Mammary epithelial cell (primary cell): ENCODE results near the gene BCAS3.

Experiments used
- EZH2 ChIP-seq: IDR thresholded peaks from 2 replicates; pipeline ENCODE4 v1.6.1; 2012; ENCODE audit warnings: low read length, inconsistent platforms, borderline replicate concordance
- TF ChIP-seq, protein P1 (sequence below), 2 donors: IDR thresholded peaks in 1 of 2; conservative IDR thresholded peaks in 1 of 2; 2 replicates each; pipeline ENCODE4 v1.5.1; 2011 to 2012; ENCODE audit warnings: inconsistent platforms in 2 of 2, low read length in 2 of 2, mild to moderate bottlenecking in 2 of 2, control low read depth in 1 of 2, low read depth in 1 of 2; ENCODE audit not compliant: insufficient read depth in 1 of 2; ENCODE audit errors: extremely low read depth in 1 of 2

GRCh38 chr17:61249649-61250299 is 572.1 kb downstream of the BCAS3 start:
- TF ChIP-seq, protein P1, sequence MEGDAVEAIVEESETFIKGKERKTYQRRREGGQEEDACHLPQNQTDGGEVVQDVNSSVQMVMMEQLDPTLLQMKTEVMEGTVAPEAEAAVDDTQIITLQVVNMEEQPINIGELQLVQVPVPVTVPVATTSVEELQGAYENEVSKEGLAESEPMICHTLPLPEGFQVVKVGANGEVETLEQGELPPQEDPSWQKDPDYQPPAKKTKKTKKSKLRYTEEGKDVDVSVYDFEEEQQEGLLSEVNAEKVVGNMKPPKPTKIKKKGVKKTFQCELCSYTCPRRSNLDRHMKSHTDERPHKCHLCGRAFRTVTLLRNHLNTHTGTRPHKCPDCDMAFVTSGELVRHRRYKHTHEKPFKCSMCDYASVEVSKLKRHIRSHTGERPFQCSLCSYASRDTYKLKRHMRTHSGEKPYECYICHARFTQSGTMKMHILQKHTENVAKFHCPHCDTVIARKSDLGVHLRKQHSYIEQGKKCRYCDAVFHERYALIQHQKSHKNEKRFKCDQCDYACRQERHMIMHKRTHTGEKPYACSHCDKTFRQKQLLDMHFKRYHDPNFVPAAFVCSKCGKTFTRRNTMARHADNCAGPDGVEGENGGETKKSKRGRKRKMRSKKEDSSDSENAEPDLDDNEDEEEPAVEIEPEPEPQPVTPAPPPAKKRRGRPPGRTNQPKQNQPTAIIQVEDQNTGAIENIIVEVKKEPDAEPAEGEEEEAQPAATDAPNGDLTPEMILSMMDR (conservative IDR thresholded peaks at IDR 0.05 in 1 of 2, IDR thresholded peaks at IDR 0.05 in 1 of 2; ENCODE audit: extremely low read depth in 1 of 2, insufficient read depth in 1 of 2, low read depth in 1 of 2, low read length in 2 of 2), result no peak
- no peak for TF ChIP-seq EZH2
